ENCODE results near the gene PCARE. TPM values are rescaled to one million over a fixed set of nuclear protein-coding genes. Genes with fewer than 3 reads are reported as not detected.

The PCARE gene
- total RNA-seq, 1 experiment from 2014 or later = not detected

- H3K27ac ChIP-seq (ENCODE audit: low read length) = peak overlapping the region; percentile 70
- no peak overlapping the region for H3K4me3 ChIP-seq (ENCODE audit: low read depth in 2 of 2, low read length in 2 of 2)
- CTCF ChIA-PET = no interaction called here
- no peaks in the 10 kb centered on the region for H3K9me3 ChIP-seq (ENCODE audit: control insufficient read depth, insufficient read depth, low read depth, low read length)
- peaks cover 25% of the 10 kb centered on the region for H3K4me1 ChIP-seq (ENCODE audit: control insufficient read depth, insufficient read depth, low read length)
- POLR2A ChIA-PET = no interaction called here
- H3K27me3 ChIP-seq (ENCODE audit: control insufficient read depth, insufficient read depth, low read length) = no peaks in the 10 kb centered on the region
- intact Hi-C loops (cut with micrococcal nuclease; ENCODE audit: unreplicated experiment) (no loop called here), in situ Hi-C loops (cut with HindIII; ENCODE audit: low pct_unique_long_range_greater_than_20kb, low sequenced_read_pairs) (no loop called here)
- ATAC-seq = no peak
- TF ChIP-seq, protein P1, sequence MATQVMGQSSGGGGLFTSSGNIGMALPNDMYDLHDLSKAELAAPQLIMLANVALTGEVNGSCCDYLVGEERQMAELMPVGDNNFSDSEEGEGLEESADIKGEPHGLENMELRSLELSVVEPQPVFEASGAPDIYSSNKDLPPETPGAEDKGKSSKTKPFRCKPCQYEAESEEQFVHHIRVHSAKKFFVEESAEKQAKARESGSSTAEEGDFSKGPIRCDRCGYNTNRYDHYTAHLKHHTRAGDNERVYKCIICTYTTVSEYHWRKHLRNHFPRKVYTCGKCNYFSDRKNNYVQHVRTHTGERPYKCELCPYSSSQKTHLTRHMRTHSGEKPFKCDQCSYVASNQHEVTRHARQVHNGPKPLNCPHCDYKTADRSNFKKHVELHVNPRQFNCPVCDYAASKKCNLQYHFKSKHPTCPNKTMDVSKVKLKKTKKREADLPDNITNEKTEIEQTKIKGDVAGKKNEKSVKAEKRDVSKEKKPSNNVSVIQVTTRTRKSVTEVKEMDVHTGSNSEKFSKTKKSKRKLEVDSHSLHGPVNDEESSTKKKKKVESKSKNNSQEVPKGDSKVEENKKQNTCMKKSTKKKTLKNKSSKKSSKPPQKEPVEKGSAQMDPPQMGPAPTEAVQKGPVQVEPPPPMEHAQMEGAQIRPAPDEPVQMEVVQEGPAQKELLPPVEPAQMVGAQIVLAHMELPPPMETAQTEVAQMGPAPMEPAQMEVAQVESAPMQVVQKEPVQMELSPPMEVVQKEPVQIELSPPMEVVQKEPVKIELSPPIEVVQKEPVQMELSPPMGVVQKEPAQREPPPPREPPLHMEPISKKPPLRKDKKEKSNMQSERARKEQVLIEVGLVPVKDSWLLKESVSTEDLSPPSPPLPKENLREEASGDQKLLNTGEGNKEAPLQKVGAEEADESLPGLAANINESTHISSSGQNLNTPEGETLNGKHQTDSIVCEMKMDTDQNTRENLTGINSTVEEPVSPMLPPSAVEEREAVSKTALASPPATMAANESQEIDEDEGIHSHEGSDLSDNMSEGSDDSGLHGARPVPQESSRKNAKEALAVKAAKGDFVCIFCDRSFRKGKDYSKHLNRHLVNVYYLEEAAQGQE (IDR thresholded peaks at IDR 0.05; ENCODE audit: insufficient read depth in 1 of 2, low read depth in 2 of 2, low read length in 1 of 2) = no peak
- no peak for TF ChIP-seq CTCF (IDR thresholded peaks at IDR 0.05)
- no peak for TF ChIP-seq POLR2AphosphoS5 (IDR thresholded peaks at IDR 0.05; ENCODE audit: low read depth, low read length)
- TF ChIP-seq TCF7L2 (IDR thresholded peaks at IDR 0.05; ENCODE audit: low read depth, low read length) = no peak
- TF ChIP-seq SIN3A (IDR thresholded peaks at IDR 0.05; ENCODE audit: borderline replicate concordance, insufficient read depth, low read depth, low read length) = no peak
- no peaks in the 10 kb centered on the region for H3K36me3 ChIP-seq (ENCODE audit: control insufficient read depth, insufficient read depth, low read length)
- no peak for DNase-seq (ENCODE audit: low read depth, low spot score)
- BruUV-seq (replicated peaks) = no TSS peak
These were observed 31.9 kb upstream of the PCARE start for GRCh38 chr2:29106256-29106655.

DNA sequence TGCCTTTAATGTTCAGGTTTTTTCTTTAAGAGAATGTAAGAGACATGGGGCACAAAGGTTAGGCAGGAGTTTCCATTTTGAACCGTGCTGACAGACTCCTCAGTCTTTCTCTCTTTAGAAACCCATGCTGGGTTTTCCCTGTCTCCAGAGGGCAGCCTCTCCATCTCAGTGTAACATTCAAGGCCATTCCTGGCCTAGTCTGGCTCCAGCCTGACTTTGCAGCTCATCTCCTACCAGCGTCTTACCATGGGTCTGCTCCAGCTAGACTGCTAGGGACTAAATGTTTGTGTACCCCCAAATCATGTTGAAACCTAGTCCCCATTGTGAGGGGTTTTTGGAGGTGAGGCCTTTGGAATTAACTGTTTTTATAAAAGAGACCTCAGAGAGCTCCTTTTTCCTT, 31.1 kb upstream of the PCARE start:
- POLR2A ChIA-PET = no interaction called here

More for the DNA sequence above, 31.1 kb upstream of the PCARE start:
- Histone ChIP-seq H3K4me1 (ENCODE audit: control insufficient read depth, insufficient read depth, low read length) (peaks cover 25% of the 10 kb centered on the region), H3K27me3 (ENCODE audit: control insufficient read depth, insufficient read depth, low read length) (no peaks in the 10 kb centered on the region), H3K36me3 (ENCODE audit: control insufficient read depth, insufficient read depth, low read length) (no peaks in the 10 kb centered on the region), H3K4me3 (ENCODE audit: low read depth in 2 of 2, low read length in 2 of 2) (no peak overlapping the region), H3K27ac (ENCODE audit: low read length) (peak overlapping the region; percentile 76), H3K9me3 (ENCODE audit: control insufficient read depth, insufficient read depth, low read depth, low read length) (no peaks in the 10 kb centered on the region)
- peak; percentile 45 for TF ChIP-seq CTCF (IDR thresholded peaks at IDR 0.05)
- no peak for TF ChIP-seq TCF7L2 (IDR thresholded peaks at IDR 0.05; ENCODE audit: low read depth, low read length)
- BruUV-seq (replicated peaks) = no TSS peak
- CTCF ChIA-PET = no interaction called here
- in situ Hi-C loops (cut with HindIII; ENCODE audit: low pct_unique_long_range_greater_than_20kb, low sequenced_read_pairs) = no loop called here
- intact Hi-C loops (cut with micrococcal nuclease; ENCODE audit: unreplicated experiment) = no loop called here
- ATAC-seq = peak; percentile 51; the same call in 1 of the 2 replicates
- no peak for DNase-seq (ENCODE audit: low read depth, low spot score)
